Activated CD4-positive, alpha-beta T cell treated with anti-CD3 and anti-CD28 coated beads for 36 hours (primary cell): ENCODE measurements around the gene LRCH1. TPM values are rescaled to one million over a fixed set of nuclear protein-coding genes. Genes with fewer than 3 reads are reported as not detected.
"Not testable (repeated sequence)": the region's sequence is repeated elsewhere in the genome, so short reads cannot be mapped to it uniquely, and the experiment has no call there.

Experiments used
- ATAC-seq: fragments of 200-7000 bp; cut with Tn5 transposase; one replicate; pipeline ENCODE4 v1.10.0; 2021; ENCODE audit warnings: mild to moderate bottlenecking, moderate library complexity
- CTCF ChIA-PET: fragments of 350-600 bp; sonication (Branson Sonifier 250); formaldehyde crosslinking; loops from one replicate; lab custom pipeline; 2021; ENCODE audit warnings: antibody characterized with exemption; lab: Charles Lee
- POLR2A ChIA-PET: fragments of 350-600 bp; sonication (Branson Sonifier 250); formaldehyde crosslinking; loops from one replicate; lab custom pipeline; 2021; ENCODE audit warnings: antibody characterized with exemption, inconsistent platforms; lab: Charles Lee
- DNase-seq: peaks from one replicate; pipeline ENCODE4 v3.0.0-alpha.2; 2020
- H3K27ac Mint-ChIP-seq: one replicate; pipeline ENCODE4 v1.8.0; 2021; ENCODE audit warnings: mixed read lengths
- H3K27me3 Mint-ChIP-seq: one replicate; pipeline ENCODE4 v1.8.0; 2021; ENCODE audit warnings: mixed read lengths
- H3K36me3 Mint-ChIP-seq: one replicate; pipeline ENCODE4 v1.8.0; 2021; ENCODE audit warnings: low read depth, mixed read lengths
- H3K4me1 Mint-ChIP-seq: one replicate; pipeline ENCODE4 v1.8.0; 2021; ENCODE audit warnings: mixed read lengths
- H3K4me3 Mint-ChIP-seq: one replicate; pipeline ENCODE4 v1.8.0; 2021; ENCODE audit warnings: mild to moderate bottlenecking, moderate library complexity, mixed read lengths
- H3K9me3 Mint-ChIP-seq: one replicate; pipeline ENCODE4 v1.8.0; 2021; ENCODE audit warnings: low read depth, mixed read lengths
- intact Hi-C, 2 experiments: fragments of 100-400 bp; cut with DNase I in 1 of 2; cut with micrococcal nuclease in 1 of 2; formaldehyde crosslinking; loops; one replicate each; pipeline versions ENCODE4 v1.14.2 to v1.15.1; 2022 to 2024; cut with DNase I, micrococcal nuclease
- total RNA-seq, 2 experiments: library from RNA; stranded (reverse); gene quantifications; one replicate each; pipeline ENCODE4 v1.2.3, GENCODE V29; 2021

Gene LRCH1
- total RNA-seq, 2 experiments from 2014 or later: 14.8 to 16.4 TPM

DNA sequence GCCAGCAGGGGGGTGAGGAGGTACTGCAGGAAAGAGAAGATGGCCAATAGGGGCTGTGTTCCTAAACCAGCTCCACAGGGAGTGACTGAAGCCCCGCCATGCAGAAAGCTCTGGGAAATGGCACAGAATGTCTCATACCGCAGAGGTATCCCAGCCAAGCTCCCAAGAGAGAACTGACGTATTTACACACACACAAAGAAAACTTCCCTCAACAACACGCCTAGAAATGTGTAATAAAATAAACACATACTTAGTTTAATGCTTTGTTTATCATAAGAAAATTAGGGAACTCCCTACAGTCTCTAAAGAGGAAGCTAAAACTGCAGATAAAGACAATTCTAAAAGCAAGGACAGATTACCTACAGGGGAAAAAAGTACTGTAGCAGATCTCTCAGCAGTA lies 204.0 kb downstream of the LRCH1 start:
- CTCF ChIA-PET: interaction anchor here (0.7 kb wide), 1 partner anchor 134 kb away, joined by 3 read pairs; no protein-coding TSS in a partner anchor
- peaks cover 2% of the 10 kb centered on the region for H3K27me3 Mint-ChIP-seq
- no peak for DNase-seq
- H3K27ac Mint-ChIP-seq: no peak overlapping the region
- no peak for ATAC-seq
- POLR2A ChIA-PET: no interaction called here
- peaks cover 3% of the 10 kb centered on the region for H3K4me1 Mint-ChIP-seq
- no peak overlapping the region for H3K4me3 Mint-ChIP-seq
- peaks cover 2% of the 10 kb centered on the region for H3K36me3 Mint-ChIP-seq
- no peaks in the 10 kb centered on the region for H3K9me3 Mint-ChIP-seq
- intact Hi-C loops: no loop called here

DNA sequence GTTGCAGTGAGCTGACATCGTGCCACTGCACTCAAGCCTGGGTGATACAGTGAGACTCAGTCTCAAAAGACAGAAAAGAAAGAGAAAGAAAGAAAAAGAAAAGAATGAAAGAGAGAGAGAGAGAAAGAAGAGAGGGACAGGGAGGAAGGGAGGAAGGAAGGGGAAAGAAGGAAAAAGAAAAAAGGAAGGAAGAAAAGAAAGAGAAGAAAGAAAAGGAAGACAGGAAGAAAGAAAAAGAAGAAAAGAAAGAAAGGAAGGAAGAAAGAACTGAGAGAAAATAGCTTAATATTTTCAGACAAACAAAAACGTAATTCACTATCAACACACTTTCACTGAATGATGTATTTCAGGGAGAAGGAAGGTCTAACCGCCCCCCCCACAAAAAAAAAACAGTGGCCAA lies 204.7 kb downstream of the LRCH1 start:
- H3K4me3 Mint-ChIP-seq: no peak overlapping the region
- DNase-seq (no peak), ATAC-seq (no peak)
- intact Hi-C loops: no loop called here
- H3K27me3 Mint-ChIP-seq: peaks cover 2% of the 10 kb centered on the region
- no peaks in the 10 kb centered on the region for H3K9me3 Mint-ChIP-seq
- H3K27ac Mint-ChIP-seq: no peak overlapping the region
- no peaks in the 10 kb centered on the region for H3K36me3 Mint-ChIP-seq
- ChIA-PET POLR2A (no interaction called here), CTCF (interaction anchor here (0.7 kb wide), 1 partner anchor 135 kb away, joined by 3 read pairs; no protein-coding TSS in a partner anchor)
- no peaks in the 10 kb centered on the region for H3K4me1 Mint-ChIP-seq

DNA sequence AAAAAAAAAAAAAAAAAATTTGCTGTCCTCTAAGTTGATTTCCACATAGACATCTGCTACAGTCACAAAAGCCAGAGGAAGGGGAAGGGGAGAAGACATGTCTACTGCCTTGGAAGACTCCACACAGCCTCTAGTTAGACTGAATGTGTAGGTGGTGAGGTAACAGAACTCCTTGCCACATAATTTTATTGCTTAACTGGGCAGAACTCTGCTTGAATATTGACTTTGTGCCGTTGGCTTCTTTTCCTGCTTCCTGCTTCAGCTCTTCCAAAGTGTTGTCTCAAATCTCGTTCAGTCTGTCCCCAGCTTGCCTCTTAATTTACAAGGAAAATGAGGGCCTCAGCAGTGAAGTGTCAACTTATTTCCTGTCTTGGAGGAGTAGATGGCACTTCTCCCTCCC lies 206.9 kb downstream of the LRCH1 start:
- intact Hi-C loops: no loop called here
- Mint-ChIP-seq H3K36me3 (no peaks in the 10 kb centered on the region), H3K27me3 (peaks cover 2% of the 10 kb centered on the region), H3K4me1 (no peaks in the 10 kb centered on the region), H3K9me3 (no peaks in the 10 kb centered on the region), H3K4me3 (no peak overlapping the region), H3K27ac (no peak overlapping the region)
- no peak for ATAC-seq
- CTCF ChIA-PET: no interaction called here
- POLR2A ChIA-PET: no interaction called here
- no peak for DNase-seq

DNA sequence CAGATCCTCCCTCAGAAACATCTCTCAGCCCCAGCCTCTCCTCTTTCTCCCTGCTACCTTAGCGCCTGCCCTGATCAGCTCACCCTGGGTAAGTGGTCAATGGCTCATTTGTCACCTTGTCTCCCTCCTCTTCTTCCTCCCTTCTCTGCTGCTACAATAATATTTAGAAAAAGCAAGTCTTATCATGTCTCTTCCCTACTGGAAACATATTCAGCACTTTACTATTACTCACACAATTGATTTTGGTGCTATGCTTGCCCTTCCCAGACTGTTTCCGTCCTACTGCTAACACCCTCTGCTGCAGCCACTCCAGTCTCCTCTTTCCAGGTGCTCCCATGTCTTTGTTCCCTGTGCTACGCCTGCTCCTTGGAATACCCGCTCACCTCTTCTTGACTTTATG lies 208.2 kb downstream of the LRCH1 start:
- H3K4me3 Mint-ChIP-seq: no peak overlapping the region
- DNase-seq: no peak
- no peak overlapping the region for H3K27ac Mint-ChIP-seq
- ATAC-seq: no peak
- ChIA-PET CTCF (no interaction called here), POLR2A (no interaction called here)
- no peaks in the 10 kb centered on the region for H3K9me3 Mint-ChIP-seq
- no peaks in the 10 kb centered on the region for H3K36me3 Mint-ChIP-seq
- H3K27me3 Mint-ChIP-seq: peaks cover 2% of the 10 kb centered on the region
- intact Hi-C loops: no loop called here
- no peaks in the 10 kb centered on the region for H3K4me1 Mint-ChIP-seq

DNA sequence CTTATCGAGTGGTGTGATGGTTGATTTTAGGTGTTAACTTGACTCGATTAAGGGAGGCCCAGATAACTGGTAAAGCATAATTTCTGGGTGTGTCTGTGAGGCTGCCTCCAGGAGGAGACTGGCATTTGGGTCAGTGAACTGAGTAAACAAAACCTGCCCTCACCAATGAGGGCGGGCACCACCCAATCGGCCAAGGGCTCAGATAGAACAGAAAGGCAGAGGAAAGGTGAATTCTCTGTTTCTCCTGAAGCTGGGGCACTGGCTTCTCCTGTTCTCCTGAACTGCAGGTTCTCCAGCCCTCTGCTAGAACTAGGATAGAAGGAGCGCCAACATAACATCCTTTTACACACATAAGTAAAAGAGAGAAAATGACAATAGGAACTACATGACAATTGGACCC lies 208.9 kb downstream of the LRCH1 start:
- no peaks in the 10 kb centered on the region for H3K4me1 Mint-ChIP-seq
- no peaks in the 10 kb centered on the region for H3K9me3 Mint-ChIP-seq
- no peak for DNase-seq
- CTCF ChIA-PET: interaction anchor here (0.7 kb wide), 1 partner anchor 346 kb away, joined by 3 read pairs; no protein-coding TSS in a partner anchor
- intact Hi-C loops: no loop called here
- POLR2A ChIA-PET: no interaction called here
- H3K27ac Mint-ChIP-seq: no peak overlapping the region
- no peak overlapping the region for H3K4me3 Mint-ChIP-seq
- H3K36me3 Mint-ChIP-seq: no peaks in the 10 kb centered on the region
- H3K27me3 Mint-ChIP-seq: peaks cover 2% of the 10 kb centered on the region
- no peak for ATAC-seq

DNA sequence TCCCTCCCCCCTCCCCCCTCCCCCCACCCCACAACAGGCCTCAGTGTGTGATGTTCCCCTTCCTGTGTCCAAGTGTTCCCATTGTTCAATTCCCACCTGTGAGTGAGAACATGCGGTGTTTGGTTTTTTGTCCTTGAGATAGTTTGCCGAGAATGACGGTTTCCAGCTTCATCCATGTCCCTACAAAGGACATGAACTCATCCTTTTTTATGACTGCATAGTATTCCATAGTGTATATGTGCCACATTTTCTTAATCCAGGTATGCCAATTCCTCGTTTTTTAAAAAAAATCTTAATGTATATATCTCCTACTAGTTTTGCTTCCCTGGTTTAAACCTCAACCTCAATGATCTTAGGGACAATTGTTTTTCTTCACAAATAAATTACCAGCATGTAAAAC lies 217.0 kb downstream of the LRCH1 start:
- CTCF ChIA-PET, intact Hi-C loops, H3K4me1 Mint-ChIP-seq, H3K4me3 Mint-ChIP-seq, H3K9me3 Mint-ChIP-seq, POLR2A ChIA-PET, ATAC-seq, H3K27me3 Mint-ChIP-seq, DNase-seq, H3K27ac Mint-ChIP-seq: not testable (repeated sequence)
- peaks cover 45% of the 10 kb centered on the region for H3K36me3 Mint-ChIP-seq

DNA sequence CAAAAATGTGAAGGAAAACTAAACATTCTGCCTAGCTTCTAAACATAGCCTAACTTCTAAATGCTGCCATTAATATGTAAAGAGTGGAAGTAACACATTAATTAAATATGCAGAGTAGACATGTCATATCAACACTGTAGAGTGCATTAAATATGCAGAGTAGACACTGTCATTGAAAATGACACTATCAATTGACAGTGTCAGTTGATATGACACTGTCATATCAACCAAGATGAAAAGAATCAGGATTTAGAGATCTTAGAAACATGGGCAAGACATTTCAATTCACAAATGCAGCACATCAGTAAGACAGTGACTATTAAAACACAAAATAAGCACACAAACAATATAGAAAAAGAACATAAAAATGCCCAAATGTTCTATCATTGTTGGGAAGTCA lies 218.7 kb downstream of the LRCH1 start:
- H3K4me3 Mint-ChIP-seq: no peak overlapping the region
- H3K27me3 Mint-ChIP-seq: no peaks in the 10 kb centered on the region
- ChIA-PET CTCF (no interaction called here), POLR2A (no interaction called here)
- no peak for ATAC-seq
- intact Hi-C loops: no loop called here
- no peaks in the 10 kb centered on the region for H3K9me3 Mint-ChIP-seq
- peaks cover 60% of the 10 kb centered on the region for H3K36me3 Mint-ChIP-seq
- DNase-seq: no peak
- no peak overlapping the region for H3K27ac Mint-ChIP-seq
- H3K4me1 Mint-ChIP-seq: no peaks in the 10 kb centered on the region

DNA sequence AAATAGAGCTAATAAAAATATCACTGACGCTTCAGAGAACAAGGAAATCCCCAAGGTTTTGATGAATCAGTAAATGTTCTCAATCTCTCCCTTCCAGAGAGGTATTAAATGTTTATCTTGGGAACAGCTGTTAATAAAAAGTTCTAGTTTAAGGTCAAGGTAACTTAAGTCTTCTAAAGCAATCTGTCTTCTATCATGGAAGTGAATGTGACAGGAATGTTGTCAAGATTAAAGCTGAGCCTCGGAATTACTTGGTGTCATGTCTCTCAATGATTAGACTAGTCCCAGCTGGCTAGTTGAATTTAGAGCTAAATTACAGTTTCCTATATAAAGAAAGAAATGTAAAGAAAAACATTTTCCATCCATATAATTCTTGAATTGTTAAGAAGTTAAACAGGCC lies 220.6 kb downstream of the LRCH1 start:
- POLR2A ChIA-PET: no interaction called here

DNA sequence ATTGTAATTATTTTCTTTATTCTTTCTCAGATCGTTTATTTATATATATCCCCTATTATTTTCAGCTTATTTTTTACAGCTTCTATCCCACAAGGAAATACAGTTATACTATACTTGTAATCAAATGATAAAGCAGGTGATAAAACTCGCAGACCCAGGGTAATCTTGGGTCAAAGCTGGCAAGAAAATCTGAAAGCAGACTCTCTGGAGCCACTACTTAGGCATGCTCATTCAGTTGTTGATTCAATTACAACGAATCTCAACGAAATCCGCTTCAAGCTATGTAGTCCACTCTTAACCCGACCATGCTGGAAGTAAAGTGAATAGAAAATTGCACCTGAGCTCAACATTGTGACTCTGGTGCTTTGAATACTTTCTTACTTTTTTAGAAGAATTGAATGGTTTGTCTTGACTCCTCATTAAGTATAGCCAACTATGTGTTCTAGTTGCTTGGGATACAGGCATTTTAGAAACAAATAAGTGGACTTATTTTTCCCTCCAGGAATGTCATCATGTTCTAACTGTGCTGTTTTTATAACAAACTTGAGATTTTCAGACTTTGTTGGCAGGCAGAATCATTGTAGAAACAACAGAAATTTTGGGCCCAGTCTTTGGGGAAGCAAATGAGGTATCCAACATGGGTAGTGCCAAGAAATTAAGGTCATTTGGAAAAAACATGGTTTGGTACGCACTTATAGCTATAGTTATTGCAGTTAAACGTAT lies 222.6 kb downstream of the LRCH1 start:
- H3K4me1 Mint-ChIP-seq: no peaks in the 10 kb centered on the region
- ATAC-seq (no peak), DNase-seq (no peak)
- H3K36me3 Mint-ChIP-seq: peaks cover 71% of the 10 kb centered on the region
- ChIA-PET CTCF (interaction anchor here (1.3 kb wide), 1 partner anchor 224 kb away, joined by 3 read pairs; no protein-coding TSS in a partner anchor), POLR2A (no interaction called here)
- H3K4me3 Mint-ChIP-seq: no peak overlapping the region
- no peaks in the 10 kb centered on the region for H3K9me3 Mint-ChIP-seq
- intact Hi-C loops: no loop called here
- no peaks in the 10 kb centered on the region for H3K27me3 Mint-ChIP-seq
- no peak overlapping the region for H3K27ac Mint-ChIP-seq

More for the DNA sequence above, 220.6 kb downstream of the LRCH1 start:
- DNase-seq (no peak), ATAC-seq (no peak)
- intact Hi-C loops: no loop called here
- Mint-ChIP-seq H3K9me3 (no peaks in the 10 kb centered on the region), H3K27me3 (no peaks in the 10 kb centered on the region), H3K4me1 (no peaks in the 10 kb centered on the region), H3K4me3 (no peak overlapping the region), H3K36me3 (peaks cover 71% of the 10 kb centered on the region), H3K27ac (no peak overlapping the region)
- CTCF ChIA-PET: no interaction called here

DNA sequence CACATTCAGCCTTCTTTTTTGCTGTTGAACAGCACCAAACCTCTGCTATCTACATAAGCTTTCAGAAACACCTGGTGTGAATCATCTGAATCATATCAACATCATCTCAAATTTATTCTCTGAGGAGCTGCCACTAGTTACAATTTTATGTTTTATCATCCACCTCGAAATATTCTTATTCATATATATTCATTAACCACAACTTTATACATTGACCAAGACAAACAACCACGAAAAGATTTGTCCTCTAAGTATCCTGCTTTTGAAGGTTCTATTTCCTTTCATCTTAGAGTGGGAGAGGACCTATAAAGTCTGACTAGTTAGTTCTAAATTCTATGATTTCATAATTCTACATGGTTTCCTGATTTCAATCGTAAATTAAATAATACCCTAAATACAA lies 225.1 kb downstream of the LRCH1 start:
- H3K9me3 Mint-ChIP-seq: no peaks in the 10 kb centered on the region
- intact Hi-C loops: no loop called here
- no peak overlapping the region for H3K27ac Mint-ChIP-seq
- H3K27me3 Mint-ChIP-seq: no peaks in the 10 kb centered on the region
- POLR2A ChIA-PET: no interaction called here
- ATAC-seq (no peak), DNase-seq (no peak)
- H3K4me1 Mint-ChIP-seq: no peaks in the 10 kb centered on the region
- no peak overlapping the region for H3K4me3 Mint-ChIP-seq
- CTCF ChIA-PET: no interaction called here
- H3K36me3 Mint-ChIP-seq: peaks cover 66% of the 10 kb centered on the region

DNA sequence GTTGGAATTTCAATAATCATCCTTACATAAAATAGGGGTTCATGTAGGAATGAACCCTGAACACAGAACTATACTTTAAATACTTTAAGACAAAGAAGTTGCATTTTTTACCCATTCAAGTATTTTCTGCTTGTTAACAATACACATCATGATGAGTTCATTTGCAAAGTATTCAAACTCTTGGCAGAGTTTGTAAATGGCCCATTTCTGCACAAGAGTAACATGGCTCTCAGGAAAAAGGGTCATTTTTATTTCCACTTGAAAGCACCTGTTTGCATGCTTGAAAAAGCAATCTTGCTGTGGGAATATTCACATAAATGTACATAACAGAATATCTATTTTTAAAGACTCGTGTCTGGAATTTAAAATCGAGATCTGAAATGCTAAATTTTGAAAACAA lies 225.9 kb downstream of the LRCH1 start:
- ATAC-seq (no peak), DNase-seq (no peak)
- Mint-ChIP-seq H3K27me3 (no peaks in the 10 kb centered on the region), H3K9me3 (no peaks in the 10 kb centered on the region), H3K36me3 (peaks cover 60% of the 10 kb centered on the region), H3K27ac (no peak overlapping the region), H3K4me3 (no peak overlapping the region), H3K4me1 (no peaks in the 10 kb centered on the region)
- ChIA-PET POLR2A (no interaction called here), CTCF (no interaction called here)
- intact Hi-C loops: no loop called here

DNA sequence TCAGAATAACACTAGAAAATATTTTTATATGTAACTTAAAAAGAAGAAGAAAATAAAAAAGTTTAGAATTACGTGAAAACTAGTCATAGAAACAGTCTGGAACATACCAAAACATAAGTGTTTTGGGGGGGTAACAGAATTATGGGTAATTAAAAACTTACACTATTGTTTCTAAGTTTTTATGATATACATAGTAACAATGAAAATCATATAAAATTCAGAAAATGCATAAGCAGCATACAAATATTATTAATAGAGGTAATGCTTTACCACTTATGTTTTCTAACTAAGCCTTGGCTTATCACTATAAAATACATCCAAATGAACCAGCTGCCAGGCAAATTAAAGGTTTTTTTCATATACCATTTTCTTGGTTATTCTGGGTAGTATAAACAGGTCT lies 229.1 kb downstream of the LRCH1 start:
- Mint-ChIP-seq H3K4me1 (no peaks in the 10 kb centered on the region), H3K36me3 (peaks cover 58% of the 10 kb centered on the region), H3K9me3 (no peaks in the 10 kb centered on the region), H3K27ac (no peak overlapping the region), H3K27me3 (no peaks in the 10 kb centered on the region), H3K4me3 (no peak overlapping the region)
- no peak for DNase-seq
- no peak for ATAC-seq
- ChIA-PET POLR2A (no interaction called here), CTCF (no interaction called here)
- intact Hi-C loops: no loop called here
